Suppressor macrophage treated with lipopolysaccharide for 1 hour (primary cell): ENCODE measurements around the gene NEIL1.
A peak's percentile ranks its signal among the peaks of the same experiment; 100 is the strongest.
"Not testable (repeated sequence)": the region's sequence is repeated elsewhere in the genome, so short reads cannot be mapped to it uniquely, and the experiment has no call there.

Experiments used
- DNase-seq, 3 donors: peaks; one replicate each; pipeline ENCODE4 v3.0.0-alpha.2; 2020 to 2022

The NEIL1 gene

DNA sequence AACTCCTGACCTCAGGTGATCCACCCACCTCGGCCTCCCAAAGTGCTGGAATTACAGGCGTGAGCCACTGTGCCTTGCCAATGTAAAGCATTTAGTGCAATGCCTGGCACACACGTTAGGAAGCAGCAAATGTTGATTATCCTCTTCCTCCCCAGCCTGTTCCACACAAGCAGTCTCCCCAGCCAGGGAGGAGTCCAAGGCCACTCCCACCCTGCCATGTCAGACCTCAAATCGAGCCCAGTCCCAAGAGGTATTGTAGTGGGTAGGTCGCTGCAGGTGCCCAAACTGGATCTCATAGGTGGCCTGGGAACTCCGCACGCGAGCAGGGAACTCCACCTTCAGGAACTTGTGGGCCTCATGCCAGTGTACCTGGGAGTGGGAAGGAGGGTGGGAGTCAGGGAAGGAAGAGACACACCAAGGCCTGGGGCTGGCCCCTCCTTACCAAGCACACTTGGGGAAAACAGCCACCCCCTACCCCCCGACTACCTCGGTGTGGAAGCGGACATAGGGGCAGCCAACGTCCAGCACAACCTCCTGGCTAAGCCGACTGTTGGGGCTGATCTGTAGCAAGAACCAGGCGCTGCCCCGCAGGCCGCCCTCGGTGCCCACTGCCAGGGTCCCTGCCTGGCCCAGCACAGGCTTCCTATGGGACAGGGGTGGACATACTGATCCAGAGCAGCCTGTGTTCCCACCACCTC is 11.3 kb downstream of the NEIL1 start:
- no peak for DNase-seq

DNA sequence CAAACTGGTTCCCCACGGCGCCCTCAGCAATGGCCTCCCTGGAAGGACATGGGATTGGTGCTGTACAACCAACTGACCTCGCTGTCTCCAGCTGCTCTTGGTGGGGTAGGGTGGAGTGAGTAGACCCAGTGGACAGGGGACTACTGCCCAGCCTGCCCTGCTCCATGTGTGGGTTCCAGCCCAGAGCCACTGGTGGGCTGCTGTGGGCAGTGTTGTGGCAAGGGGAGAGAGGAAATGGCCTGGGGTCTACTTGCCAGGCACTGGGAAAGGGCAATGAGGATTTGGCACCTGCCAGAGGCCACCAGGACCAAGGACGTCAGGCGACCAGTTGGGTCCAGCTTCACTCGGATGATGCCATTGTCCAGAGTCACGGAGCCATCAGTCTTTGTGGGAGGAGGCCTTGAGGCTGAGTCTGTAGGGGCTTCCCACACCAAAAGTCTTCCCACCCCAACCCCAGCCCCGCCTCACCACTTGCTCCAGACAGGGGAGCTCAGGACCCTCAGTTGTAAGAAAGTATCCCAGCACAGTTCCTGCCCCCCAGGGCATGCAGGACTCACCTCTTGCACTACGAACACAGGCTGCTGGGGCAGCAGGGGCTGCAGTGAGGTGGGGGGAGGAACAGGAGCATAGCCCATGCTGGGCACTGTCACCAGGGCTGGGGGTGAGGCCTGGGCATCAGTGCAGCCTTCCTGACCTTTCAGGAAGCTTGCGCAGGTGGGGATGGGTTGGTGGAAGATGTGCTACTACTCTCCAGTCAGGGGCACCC is 12.1 kb downstream of the NEIL1 start:
- DNase-seq = no peak

DNA sequence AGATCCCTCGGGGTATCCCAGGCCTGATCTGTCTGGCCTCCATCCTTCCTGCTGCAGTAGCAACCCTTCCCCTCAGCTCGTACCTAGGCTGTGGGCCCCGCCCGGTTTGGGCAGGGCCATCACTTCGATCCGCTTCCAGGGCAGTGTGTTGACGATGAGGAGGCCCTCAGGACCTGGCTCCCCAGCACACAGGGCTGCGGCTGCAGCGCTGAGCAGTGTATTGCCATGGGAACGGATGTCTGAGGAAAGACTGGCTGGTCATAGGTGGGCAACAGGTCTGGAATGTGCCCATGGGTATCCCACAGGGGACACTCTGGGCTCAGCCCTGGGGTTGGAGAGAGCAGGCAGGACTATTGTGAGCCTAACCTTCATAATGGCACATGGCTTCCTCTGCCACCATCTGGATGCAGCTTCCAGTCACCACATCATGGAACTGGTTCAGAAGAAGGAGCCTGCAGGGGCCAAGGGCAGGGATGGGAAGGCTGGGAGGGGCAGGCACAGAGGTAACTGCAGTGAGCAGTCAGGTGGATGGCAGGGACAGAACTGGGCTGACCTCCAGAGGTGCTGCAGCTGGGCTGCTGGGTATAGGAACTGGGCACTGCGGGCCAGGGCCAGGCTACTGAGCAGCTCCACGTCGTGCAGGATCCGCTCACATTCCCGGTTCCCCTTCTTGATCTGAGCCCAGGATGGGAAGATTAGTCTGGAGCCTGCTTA is 12.9 kb downstream of the NEIL1 start:
- DNase-seq = no peak

DNA sequence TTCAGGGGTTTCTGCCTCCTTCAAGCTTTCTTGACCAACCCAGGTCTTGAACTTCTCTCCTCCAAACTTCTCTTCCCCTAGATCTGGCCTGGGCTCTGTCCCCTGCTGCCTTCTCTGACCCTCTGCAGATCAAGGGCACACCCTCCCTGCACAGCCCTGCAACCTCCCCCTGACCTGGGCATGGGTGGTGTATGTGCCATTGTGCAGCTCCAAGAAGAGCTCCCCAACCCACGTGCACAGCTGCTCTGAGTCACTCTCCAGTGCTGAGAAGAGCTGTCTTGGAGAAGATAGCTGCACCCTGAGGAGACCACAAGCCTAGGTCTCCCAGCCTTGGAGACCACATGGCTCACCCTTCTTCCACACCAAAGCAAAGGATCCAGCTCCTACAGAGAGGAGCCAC is 13.6 kb downstream of the NEIL1 start:
- DNase-seq = no peak

DNA sequence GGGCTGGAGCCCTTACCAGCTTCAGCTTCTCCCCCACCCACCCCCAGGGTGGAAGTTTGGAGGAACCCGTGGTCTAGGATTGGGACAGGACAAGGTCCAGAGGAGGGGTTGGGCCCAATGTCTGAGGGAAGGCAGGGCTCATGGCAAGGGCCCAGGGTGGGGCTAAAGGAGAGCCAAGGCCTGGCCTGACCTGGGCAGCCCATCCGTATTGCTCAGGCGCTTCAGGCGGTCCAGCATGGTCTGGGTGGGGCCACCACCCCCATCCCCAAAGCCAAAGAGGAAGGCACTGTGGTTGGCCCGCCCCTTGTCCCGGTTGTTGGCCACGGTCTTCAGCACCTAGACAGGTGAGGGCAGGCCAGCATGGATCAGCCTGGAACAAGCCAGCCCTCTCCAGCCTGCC is 14.0 kb downstream of the NEIL1 start:
- DNase-seq = no peak

DNA sequence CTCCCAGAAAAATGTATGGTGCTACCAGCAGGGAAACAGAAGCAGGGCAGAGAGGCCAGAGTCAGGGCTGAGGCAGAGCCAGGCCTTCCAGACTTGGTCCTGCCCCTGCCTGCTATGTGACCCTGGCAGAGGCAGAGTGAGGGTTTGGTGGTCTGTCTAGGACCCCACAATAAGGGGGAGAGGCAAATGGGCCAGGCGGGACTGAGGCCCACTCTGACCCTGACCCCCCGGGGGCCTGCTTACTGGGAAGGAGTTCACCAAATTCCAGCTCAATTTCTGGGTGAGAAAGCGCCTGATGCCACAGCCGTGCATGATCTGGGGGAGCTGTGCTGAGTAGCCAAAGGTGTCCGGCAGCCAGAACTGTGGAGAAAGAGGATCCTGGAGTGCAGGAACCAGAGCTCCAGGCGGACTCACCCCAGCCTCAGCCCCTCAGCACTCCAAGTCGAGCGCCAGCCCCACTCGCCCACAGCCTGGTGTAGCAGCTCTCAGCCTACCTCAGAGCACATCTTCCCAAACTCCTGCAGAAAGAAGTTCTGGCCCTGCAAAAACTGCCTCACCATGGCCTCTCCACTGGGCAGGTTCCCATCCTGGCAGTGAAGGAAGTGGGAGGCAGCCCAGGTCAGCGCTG is 14.6 kb downstream of the NEIL1 start:
- no peak for DNase-seq

DNA sequence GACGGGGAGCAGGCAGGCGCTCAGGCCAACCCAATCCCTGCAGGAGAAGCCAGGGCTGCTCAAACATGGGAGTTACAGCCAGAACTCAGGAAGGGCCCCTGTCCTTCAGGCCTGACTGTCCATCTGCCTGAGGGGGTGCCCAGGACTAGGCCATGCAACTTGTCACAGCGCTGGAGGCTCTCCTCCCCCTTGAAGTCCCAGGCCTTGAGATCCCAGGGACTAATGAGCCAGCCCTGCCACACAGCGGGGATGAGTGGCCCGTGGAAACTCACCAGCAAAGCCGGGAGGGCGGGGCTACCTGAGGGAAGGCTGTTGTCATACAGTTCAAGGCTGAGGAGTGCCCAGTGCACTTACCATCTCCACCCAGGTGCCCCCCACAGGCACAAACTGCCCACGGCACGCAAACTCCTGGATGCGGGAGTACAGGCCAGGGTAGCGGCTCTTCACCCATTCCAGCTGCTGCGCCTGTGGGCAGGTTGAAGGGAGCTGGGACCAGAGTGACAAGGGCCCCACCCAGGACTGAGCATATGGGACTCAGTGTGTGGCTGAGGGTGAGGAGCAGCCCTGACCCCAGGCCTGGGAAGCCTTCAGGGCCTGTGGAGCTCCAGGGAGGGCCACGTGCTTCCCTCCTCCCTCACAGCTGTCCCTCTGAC is 15.3 kb downstream of the NEIL1 start:
- no peak for DNase-seq

DNA sequence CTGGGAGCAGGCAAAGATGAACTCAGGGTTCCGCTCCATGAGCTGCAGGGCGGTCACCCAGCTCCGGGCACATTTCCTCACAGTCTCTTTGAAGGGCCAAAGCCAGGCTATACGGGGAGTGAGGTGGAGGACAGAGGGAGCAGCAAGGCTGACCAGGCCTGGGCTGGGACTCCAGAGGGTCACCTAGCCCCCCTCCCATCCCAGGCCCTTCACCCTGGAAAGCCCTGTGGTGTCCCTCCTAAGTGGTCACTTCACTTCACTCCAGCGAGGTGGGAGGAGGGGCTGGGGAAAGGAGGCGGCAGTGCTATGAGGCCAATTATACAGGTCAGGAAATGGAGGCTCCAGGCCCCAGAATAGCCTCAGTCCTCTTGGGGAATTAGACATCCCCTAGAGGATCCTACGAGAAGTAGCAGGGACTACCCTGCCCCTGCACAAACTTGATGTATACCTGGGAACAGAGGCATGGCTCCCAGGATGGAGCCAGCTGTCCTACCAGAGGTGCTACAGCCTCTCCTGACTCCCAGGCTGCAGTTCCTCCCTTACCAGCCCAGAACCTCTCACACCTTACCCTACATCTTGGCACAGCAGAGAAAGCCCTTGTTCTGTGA is 15.9 kb downstream of the NEIL1 start:
- no peak for DNase-seq

DNA sequence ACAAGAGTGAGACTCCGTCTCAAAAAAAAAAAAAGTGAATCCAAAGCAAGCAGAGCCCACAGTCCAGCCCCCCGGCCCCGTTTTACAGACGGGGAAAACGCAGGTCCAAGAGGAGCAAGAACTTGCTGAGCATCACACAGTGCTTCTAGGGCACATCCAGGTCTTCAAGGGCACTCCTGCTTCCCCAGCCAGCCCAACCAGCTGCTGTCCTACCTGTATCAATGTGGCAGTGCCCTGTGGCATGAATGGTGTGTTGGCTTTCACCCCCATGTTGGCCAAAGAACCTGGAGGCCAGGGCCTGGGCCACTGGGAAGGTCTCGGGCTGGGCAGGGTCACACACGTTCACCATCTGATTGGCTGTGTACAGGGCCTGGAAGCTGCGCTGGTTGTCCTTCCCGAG is 16.9 kb downstream of the NEIL1 start:
- no peak for DNase-seq

DNA sequence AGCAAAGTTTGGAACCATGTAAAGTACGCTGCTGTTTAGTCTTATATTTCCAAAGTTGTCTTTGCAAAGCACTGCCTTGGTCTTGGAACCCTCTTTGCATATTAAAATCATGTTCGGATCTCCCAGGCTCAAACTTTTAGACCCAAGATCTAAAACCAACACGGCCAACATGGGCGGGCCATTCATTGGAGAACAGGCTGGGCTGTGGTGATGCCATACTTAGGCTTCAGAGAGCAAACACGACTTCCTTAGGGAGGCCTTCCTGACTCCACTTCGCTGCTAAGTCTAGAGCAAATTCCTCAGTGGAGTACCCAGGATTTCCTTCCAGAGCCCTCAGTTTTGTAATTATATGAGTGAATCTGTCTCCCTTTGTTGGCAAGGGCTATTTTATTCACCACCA is 18.0 kb downstream of the NEIL1 start:
- no peak for DNase-seq

DNA sequence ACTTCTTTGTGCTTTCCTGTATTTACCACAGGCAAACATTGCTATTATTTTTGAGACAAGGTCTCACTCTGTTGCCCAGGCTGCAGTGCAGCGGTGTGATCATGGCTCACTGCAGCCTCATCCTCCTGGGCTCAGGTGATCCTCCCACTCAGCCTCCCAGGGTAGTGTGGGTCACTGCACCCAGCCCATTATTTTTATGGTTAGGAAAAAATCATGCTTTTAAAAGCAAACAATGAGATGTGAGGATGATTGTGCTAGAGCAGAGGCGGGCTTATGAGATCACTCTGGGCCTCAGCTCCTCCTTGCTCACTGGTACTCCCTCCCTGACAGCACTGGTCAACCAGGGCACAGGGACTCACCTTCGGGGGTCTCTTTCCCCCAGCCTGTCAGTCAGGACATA is 19.3 kb downstream of the NEIL1 start:
- no peak for DNase-seq

DNA sequence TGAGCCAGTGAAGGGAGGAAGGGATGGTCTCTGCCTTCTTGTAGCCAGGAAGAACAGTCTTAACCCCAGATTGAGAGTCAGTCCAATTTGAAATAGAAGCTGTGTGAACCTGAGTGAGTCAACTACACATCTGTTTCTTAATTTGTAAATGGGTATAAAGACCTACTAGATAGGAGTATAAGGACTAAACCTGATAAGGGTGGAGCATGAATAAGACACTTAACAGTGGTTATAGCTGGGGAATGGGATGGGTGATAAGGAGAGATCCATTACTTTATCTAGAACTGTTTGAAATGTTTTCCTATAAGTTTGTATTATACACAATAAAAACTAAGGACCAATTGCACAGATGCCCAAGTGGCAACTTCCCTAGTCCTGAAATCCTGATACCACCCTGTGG is 20.2 kb downstream of the NEIL1 start:
- DNase-seq = no peak

DNA sequence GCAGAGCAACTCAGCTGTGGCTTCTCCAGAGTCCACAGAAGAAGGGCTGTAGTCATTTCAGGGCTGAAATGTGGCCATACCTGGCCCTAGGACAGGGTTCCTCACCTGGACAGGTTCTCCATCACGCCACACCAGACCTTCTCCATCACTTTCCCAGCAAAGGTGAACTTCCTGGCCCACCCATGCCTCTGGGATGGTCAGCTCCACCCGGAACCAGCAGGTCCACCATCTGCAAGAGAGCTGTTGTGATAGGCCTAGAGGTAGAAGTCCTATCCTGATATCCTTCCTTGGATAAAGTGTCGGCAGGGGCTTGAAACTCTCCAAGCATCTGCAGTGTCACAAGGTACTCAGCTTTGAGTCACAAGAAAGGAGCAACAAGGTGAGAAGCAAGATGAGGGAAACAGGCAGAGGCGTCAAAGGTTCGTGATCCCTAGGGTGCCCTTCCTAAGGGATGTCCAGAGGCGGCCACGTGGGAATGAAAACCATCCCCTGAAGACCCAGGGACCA is 20.6 kb downstream of the NEIL1 start:
- no peak for DNase-seq

DNA sequence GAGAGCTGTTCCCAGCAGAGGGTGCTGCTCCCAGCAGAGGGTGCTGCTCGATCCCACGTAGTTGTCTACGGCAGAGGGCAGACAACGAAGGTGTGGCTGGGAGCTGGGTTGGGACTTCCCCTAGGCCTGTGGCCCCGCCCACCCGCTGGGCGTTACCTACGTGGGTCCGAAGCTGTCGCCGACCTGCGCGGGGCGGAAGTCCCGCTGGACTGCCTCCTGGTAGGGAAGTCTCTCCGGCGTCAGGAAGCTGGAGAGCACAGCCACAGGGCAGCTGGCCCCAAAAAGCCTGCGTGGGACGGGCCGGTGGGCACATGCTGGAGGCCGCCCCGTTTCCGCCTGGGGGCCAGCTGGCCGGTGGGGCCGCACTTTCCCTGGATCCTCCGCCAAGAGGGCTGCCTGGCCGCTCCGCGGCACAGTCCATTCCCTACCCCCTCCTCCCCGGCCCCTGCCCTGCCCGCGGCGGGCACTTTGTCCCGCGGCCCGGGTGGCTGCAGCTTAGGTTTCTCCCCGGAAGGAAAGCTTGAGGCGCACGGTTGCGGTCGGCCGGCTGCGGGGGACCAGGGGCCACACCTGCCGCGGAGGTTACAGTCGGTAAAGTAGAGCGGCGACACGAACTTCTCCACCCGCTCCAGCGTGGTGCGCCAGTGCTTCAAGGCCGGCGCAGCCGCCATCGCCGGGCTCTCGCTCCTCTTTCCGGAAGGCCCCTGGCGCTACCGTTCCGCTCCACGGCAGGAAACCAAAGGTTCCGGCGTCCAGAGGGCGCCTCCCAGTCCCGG is 21.3 kb downstream of the NEIL1 start, which contains the start of gene MAN2C1:
Gene MAN2C1, minus strand, starts transcription at position 695 of the 776 bp plus-strand sequence. Its CDS starts 24 bp downstream, at position 671.
- peak; percentile 94 to 97 (median 95) for DNase-seq

DNA sequence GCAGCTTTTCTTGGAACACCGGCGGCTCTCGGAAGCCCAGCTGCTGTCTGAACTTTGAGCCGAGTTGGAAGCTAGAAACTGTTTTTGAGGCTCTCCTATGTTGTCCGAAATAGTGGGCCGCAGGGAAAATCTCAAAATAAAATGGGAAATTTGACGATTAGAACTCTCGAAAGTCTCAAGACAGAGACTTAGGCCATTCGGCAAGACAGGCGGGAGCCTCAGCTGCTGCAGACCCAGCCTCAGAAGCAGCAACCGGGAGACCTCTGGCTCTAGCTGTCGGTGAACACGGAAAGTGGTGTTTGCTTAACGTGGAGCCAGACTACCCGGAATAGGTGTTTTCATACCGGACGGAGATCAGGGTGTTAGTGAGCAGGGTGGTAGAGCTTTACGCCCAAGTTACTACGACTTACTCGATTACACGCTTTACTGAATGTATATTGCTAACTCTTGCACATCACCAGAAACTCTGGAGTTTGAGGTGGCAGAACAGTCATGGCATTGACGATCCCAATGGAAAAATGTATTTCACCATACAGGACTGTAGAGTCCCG is 21.9 kb downstream of the NEIL1 start:
- no peak for DNase-seq

DNA sequence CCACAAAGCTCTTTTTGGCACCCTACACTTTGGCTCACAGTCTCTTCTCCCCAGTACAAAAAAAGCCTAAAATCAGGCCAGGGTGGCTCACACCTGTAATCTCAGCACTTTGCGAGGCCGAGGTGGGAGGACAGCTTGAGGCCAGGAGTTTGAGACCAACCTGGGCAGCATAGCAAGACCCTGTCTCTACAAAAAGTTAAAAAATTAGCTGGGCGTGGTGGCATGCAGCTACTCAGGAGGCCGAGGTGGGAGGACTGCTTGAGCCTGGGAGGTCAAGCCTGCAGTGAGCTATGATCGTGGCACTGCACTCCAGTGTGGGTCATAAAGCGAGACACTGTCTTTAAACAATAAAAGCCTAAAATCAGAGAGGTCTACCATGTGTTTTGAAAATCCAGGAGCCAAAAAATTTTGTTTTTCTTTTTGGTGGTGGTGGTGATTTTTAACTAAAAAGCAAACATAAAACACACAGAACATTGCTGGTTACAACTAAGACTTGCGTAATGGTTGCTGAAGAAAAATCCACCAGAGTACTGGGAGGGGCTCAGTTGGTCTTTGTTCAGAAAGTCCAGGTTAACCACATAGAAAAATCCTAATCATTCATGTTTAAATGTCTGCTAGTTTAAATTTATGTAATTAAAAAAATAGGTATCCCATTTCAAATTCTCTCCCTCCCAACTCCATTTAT is 23.2 kb downstream of the NEIL1 start:
- no peak for DNase-seq

DNA sequence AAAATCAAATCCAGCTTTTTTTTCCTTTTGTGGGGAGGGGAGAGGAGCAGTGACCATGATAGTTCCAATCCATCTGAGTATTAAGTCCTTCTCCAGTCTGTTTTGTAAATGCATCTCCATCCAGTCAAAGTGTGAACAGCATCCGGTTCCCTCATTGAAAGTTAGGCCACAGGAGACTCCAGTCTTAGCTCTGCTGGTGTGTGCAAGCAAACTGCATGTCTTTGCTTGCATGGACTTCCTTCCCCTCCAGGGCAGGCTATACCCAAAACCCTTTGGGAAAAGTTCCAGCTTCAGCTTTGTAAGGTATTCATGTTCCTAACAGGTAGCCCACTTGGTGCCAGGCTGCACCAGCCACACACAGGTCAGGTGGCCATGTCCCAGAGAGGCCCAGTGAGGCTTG is 24.6 kb downstream of the NEIL1 start:
- no peak for DNase-seq

DNA sequence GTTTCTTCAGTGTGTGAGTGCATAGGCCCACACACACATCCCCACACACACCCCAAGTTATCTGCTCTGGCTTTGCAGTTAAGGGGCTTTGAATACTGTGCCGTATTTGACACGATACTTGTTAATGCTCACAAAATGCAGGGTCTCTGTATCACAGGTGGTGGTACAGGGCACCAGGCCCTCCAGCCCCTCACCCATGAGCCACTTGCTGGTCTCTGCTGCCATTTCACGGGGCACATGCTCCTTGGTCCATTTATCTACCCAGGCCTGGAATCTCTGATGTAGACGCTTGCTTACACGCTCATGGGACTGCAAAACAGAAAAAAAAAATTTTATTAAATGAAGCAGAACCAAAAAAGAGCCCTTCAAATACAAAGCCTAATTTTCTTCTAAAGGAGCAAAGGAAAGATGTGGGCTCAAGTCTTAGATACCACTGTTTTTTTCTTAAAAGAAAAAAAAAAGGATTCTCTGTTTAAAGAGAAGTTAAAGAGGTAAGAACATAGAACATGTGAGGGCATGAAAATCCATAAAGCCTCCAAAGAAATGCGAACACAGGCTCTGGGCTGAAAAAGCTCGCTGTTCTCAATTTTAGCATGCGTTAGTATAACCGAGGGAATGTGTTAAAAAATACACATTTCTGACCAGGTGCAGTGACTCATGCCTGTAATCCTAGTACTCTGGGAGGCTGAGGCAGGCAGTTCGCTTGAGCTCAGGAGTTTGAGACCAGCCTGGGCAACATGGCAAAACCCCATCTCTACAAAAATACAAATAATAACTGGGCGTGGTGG is 25.3 kb downstream of the NEIL1 start:
- no peak for DNase-seq

DNA sequence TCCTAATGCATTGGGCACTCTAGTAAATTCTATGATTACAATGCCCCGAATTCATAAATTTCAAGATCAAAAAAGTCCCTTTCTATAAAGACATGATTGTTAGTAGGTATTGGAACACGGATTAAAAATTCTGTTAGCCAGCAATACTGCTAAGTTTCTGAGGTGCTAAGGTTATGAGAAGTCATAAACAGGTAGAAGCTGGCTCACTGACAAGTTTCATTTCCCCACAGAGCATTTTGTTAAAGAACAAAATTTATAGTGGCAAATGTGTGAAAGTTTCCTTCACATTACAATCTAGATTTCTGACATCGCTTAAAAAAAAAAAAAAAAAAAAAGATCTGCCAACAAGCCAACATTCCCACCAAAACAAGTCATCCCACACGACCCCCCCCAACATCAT is 33.9 kb downstream of the NEIL1 start:
- no peak for DNase-seq

DNA sequence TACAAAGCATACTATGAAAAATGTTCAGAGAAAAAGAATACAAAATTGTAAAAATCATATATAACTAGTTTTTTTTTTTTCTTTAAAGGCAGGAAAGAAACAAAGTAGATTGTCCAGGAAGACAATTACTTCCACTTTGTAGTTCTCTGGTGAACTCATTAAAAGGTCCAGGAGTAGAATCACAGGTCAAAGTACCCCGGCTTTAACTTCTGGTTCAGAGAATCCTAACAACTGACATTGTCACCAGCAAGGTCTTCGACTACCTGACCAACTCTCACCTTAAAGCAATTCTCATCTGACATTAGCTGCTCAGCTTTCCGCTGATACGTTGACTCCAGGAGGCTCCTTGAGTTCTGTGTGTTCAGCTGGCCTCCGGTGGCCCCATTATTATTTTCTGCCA is 37.1 kb downstream of the NEIL1 start:
- not testable (repeated sequence) for DNase-seq
